HG03064 (cell line): ENCODE data around the gene CCR7.

ENCODE experiments used
- ATAC-seq: cut with Tn5 transposase; IDR thresholded peaks from one replicate; pipeline ENCODE4 v1.9.1; 2021; ENCODE audit warnings: low read depth; ENCODE audit not compliant: unreplicated experiment

Gene CCR7

DNA sequence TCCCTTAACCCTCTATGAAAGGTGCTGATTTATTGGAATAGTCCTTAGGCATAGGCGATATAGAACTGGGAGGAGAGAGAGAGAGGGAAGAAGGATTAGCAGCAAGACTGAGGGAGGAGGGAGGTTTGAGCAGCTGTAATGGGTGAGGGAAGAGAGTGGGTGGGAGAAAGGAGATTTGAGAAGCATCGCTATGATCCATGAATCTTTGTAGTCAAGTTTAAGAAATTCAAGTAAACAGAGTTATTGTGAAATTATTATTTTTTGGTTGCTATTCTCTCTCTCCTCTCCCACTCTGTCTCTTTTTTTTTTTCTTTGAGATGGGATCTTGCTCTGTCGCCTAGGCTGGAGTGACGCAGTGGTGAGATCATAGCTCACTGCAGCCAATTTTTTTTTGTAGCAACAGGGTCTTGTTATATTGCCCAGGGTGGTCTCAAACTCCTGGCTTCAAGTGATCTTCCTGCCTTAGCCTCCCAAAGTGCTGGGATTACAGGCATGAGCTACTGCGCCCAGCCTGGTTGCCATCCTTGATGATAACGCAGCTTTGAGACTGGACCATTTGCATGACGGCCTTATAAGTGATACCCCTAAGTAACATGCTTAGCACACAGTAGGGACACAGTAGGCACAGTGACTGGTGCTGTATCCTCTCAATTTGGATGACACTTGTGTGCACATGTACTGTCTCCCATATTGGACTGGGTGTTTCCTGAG, 42.9 kb downstream of the CCR7 start:
- no peak for ATAC-seq

DNA sequence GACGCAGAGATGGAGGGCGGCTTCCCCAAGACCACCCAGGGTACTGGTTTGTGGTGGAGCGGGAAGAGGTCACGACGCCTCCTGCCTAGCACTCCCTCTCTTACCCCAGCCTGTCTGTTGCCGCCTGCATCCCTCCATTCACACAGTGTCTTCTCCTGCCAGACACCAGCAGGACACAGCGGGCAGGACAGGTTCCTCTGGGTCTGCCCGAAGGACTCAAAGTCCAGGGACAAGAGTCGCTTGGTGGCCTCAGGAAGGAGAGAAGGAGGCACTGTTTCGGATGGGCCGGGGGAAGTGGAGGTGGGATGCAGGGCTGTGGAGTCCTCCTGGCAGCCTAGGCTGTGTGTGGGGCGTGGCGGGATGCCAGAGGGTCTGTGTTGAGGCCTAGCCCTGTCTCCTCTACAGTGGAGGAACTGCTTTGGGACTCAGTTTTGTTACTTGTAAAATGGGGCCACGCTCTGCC, 44.2 kb downstream of the CCR7 start:
- no peak for ATAC-seq

DNA sequence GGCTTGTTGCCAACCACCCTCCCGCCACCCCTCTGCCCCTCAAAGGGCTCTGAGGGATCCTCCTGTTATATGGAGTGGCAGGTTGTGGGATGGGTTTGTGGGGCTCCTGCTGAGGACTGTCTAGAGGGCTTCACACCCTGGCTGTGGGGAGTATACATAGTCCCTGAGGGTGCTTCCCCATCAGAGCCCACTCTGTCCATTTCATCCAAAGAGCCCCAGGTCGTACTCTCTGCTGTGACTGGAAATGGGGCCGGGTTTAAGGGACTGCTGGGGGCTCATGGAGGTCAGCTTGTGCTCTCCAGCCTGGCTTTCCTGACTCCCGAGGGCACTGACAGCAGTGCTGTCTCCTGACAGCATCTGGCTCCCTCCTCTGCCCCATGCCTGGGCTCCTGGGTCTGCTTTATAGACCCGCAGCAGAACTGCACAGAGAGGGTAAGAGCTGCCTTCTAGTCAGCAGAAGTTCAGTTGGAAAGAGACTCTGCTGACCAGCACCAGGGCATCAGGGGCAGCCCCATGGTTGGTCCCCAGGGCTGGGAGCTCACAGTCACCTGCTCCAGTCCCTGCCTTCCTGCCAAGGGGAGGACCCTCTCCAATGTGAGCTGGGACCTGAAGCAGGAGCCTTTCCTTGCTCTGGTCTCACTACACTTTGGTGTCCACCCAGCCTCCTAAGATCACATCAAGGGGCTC, 46.0 kb downstream of the CCR7 start:
- no peak for ATAC-seq

DNA sequence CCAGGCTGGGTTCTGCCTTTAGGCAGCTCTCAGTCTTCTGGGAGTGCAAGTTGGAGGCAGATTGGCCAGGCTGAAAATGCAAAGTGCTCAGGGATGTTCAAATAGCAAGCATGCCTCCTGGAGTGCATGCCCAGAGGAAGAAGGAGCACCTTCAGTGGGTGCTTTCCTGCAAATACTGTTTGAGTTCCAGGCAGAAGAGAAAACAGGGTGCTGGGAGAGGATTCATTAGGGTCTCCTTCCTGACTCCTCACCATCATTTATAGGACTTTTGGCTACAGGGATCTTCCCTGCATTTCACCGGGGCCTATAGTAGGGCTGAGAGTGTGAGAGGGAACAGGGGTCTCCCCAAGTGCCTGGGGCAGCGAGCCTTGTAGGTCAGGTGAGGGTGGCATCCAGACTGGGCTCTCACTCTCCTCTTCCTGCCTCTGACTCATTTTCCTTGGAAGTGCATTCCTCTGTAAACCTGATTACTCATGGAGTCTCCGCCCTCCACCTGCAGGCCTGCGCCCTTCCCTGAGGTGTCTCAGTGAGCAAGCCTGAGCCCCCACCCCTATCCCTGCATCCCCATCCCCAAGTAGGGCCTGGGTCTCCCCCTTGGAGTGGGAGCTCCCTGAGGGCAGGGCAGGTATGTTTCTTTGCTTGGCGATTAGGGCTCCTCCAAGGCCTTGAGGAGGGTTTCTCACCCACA, 46.7 kb downstream of the CCR7 start:
- ATAC-seq = no peak

DNA sequence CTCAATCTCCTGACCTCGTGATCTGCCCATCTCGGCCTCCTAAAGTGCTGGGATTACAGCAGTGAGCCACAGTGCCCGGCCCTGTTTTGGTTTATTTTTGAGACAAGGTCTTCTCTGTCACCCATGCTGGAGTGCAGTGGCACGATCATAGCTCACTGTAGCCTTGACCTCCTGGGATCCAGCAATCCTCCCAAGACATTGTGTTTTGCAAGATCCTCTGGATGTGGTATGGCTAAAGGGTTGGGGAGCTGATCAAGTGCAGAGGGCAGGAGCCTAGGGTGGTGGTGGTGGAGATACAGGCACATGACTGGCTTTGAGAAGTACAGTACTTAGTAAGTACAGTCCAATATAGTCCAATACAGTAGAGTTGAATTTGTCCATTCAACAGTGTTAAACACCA, 47.3 kb downstream of the CCR7 start:
- no peak for ATAC-seq

GRCh38 chr17:40517286-40517662, 48.0 kb downstream of the CCR7 start:
- no peak for ATAC-seq

GRCh38 chr17:40516581-40517285, 48.5 kb downstream of the CCR7 start:
- no peak for ATAC-seq

- ATAC-seq = no peak
Observed at GRCh38 chr17:40515491-40516041, 49.7 kb downstream of the CCR7 start.

- no peak for ATAC-seq
Observed at GRCh38 chr17:40515011-40515410, 50.3 kb downstream of the CCR7 start.

GRCh38 chr17:40514013-40514875, 51.0 kb downstream of the CCR7 start:
- ATAC-seq = no peak

- no peak for ATAC-seq
Observed at GRCh38 chr17:40511667-40512220, 53.5 kb downstream of the CCR7 start.

GRCh38 chr17:40511136-40511535, 54.1 kb downstream of the CCR7 start:
- ATAC-seq = no peak

DNA sequence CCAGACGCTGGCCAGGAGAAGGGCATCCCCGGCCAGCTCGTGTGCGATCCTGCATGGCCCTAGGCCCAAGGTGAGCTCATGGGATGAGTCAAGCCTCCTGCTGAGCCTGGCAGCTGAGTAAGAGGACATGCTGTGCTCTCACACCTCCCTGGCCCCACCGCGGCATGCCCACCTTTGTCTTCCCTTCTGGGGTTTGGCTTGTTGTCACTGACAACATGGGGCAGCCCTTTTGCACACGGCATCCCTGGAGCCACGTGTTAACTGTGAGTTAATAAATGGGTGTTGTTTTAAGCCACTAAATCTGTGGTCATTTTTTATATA, 55.0 kb downstream of the CCR7 start:
- no peak for ATAC-seq

DNA sequence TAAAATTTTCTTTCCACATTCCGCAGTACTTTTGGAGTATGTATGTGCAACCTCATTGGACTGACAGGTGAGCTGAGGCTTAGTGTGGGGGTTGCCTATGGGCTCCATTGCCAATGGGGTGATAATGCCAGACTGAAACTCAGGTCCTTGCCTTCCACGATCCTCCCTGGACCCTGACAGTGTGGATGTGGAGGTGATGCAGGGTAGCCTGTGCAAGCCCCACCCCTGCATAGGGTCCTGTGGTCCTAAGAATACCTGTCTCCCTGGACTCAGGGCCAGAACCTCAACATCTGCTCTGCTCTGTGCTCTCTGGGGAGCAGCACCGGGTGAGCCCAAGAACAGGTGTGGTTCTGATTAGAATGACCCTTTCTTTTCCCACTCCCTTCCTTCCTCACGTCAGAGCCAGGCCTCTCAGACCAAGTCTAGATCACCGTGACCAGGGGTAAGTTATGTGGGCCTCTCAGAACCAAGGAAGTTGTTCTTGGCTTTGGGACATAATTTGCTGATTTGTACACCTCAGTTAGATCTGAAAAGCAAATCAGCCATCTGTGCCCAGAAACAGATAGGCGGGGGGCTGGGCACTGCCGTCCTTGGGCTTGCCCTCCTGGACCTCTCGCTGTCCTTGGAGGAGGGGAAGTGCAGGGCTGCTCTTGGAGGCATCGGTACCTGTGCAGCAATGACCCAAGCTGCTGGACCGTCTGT, 55.5 kb downstream of the CCR7 start:
- ATAC-seq = no peak

DNA sequence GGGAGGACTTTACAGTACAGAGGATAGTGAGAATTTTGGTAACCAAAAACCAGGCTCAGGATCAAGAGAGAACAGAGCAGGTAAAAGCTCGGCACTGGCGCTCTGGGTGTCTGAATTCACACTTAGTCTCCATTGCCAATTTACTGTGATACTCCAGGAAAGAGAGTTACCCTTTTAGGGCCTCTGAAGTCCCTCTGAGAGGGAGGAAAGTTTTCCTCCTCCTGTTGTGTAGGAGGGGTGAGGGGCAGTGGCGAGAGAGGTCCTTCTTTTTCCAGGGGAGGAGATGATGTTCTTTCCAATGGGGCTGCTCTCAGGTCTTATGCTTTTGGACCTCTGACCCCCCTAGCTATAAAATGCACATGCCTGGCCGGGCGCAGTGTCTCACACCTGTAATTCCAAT, 58.5 kb downstream of the CCR7 start:
- no peak for ATAC-seq
